Stimulated activated CD4-positive, alpha-beta T cell treated with anti-CD3 and anti-CD28 coated beads, TNF-alpha, amount 100 ng/mL, for 48 hours (primary cell): ENCODE results near the gene CDK14.

Experiments
- DNase-seq, 3 donors: peaks; one replicate each; pipeline ENCODE4 v3.0.0-alpha.2; 2020; ENCODE audit warnings: low read depth in 3 of 3

The CDK14 gene

GRCh38 chr7:90678986-90679385, 82.9 kb downstream of the CDK14 start:
- no peak for DNase-seq

- no peak for DNase-seq
These were observed 84.4 kb downstream of the CDK14 start for GRCh38 chr7:90680484-90680883.

- no peak for DNase-seq
These were observed 85.4 kb downstream of the CDK14 start for GRCh38 chr7:90681336-90682022.

- no peak for DNase-seq
These were observed 90.0 kb downstream of the CDK14 start for GRCh38 chr7:90686146-90686545.

GRCh38 chr7:90688810-90689209, 92.7 kb downstream of the CDK14 start:
- no peak for DNase-seq

- no peak for DNase-seq
These were observed 93.1 kb downstream of the CDK14 start for GRCh38 chr7:90689260-90689659.

GRCh38 chr7:90690159-90690858, 94.2 kb downstream of the CDK14 start:
- DNase-seq: no peak

GRCh38 chr7:90692396-90692795, 96.3 kb downstream of the CDK14 start:
- no peak for DNase-seq

GRCh38 chr7:90692947-90693346, 96.8 kb downstream of the CDK14 start:
- no peak for DNase-seq

GRCh38 chr7:90693939-90694338, 97.8 kb downstream of the CDK14 start:
- DNase-seq: no peak

- DNase-seq: no peak
These were observed 102.5 kb downstream of the CDK14 start for GRCh38 chr7:90698616-90699015.

- DNase-seq: no peak
These were observed 104.9 kb downstream of the CDK14 start for GRCh38 chr7:90701021-90701420.

GRCh38 chr7:90701771-90702170, 105.7 kb downstream of the CDK14 start:
- no peak for DNase-seq

GRCh38 chr7:90705391-90706071, 109.4 kb downstream of the CDK14 start:
- DNase-seq: no peak

GRCh38 chr7:90706072-90706716, 110.1 kb downstream of the CDK14 start:
- DNase-seq: no peak

GRCh38 chr7:90708841-90709317, 112.8 kb downstream of the CDK14 start:
- no peak for DNase-seq

GRCh38 chr7:90709501-90710465, 113.7 kb downstream of the CDK14 start:
- DNase-seq: no peak

GRCh38 chr7:90710466-90710850, 114.3 kb downstream of the CDK14 start:
- no peak for DNase-seq

GRCh38 chr7:90713628-90714027, 117.5 kb downstream of the CDK14 start:
- no peak for DNase-seq

GRCh38 chr7:90715067-90715466, 118.9 kb downstream of the CDK14 start:
- no peak for DNase-seq
